Measurements from ENCODE around the gene ATP8A1.

Gene ATP8A1

DNA sequence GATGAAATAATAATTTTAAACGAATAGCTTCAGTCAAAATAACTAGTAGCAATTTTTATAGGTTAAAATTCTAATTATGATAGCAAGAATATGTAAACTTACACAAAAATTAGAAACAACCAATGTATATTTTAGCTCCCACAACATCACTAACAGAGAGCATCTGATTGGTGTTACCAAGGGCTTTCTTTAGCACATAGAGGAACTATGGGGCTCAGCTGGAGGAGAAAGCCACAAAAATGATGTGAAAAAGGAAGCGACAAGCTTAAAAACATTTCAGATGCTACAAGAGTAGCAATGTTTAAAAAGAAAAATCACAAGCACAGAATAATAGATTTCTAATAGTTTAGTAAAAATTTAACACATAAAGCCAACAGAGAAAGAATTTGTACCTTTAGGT lies 56.3 kb downstream of the ATP8A1 start:
- TF ChIP-seq, protein P1, sequence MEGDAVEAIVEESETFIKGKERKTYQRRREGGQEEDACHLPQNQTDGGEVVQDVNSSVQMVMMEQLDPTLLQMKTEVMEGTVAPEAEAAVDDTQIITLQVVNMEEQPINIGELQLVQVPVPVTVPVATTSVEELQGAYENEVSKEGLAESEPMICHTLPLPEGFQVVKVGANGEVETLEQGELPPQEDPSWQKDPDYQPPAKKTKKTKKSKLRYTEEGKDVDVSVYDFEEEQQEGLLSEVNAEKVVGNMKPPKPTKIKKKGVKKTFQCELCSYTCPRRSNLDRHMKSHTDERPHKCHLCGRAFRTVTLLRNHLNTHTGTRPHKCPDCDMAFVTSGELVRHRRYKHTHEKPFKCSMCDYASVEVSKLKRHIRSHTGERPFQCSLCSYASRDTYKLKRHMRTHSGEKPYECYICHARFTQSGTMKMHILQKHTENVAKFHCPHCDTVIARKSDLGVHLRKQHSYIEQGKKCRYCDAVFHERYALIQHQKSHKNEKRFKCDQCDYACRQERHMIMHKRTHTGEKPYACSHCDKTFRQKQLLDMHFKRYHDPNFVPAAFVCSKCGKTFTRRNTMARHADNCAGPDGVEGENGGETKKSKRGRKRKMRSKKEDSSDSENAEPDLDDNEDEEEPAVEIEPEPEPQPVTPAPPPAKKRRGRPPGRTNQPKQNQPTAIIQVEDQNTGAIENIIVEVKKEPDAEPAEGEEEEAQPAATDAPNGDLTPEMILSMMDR (IDR thresholded peaks at IDR 0.05; ENCODE audit: low read depth, low read length, missing control alignments): no peak
- H3K4me3 ChIP-seq (ENCODE audit: low read depth, low read length): no peak overlapping the region
- DNase-seq (ENCODE audit: low read depth): no peak

DNA sequence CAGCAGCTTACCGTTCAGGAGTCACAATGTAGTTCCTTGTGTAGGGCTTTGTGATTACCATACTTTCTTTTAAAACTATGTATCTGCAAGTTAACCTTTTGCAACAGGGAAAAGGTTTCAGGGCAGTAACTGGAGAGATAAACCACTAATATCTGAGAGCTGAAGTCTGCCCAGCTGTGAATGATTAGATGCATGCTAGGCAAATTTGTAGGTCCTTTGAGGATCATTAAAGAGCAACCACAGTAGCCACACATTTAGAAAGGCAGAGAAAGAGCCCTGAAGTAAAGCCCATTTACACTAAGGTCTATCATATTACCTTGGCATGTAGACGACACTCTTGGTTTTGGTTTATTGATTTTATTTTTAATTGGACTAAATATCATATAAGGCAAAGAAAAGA lies 60.0 kb downstream of the ATP8A1 start:
- no peak overlapping the region for H3K4me3 ChIP-seq (ENCODE audit: low read depth, low read length)
- TF ChIP-seq, protein P1 (IDR thresholded peaks at IDR 0.05; ENCODE audit: low read depth, low read length, missing control alignments): no peak
- no peak for DNase-seq (ENCODE audit: low read depth)

DNA sequence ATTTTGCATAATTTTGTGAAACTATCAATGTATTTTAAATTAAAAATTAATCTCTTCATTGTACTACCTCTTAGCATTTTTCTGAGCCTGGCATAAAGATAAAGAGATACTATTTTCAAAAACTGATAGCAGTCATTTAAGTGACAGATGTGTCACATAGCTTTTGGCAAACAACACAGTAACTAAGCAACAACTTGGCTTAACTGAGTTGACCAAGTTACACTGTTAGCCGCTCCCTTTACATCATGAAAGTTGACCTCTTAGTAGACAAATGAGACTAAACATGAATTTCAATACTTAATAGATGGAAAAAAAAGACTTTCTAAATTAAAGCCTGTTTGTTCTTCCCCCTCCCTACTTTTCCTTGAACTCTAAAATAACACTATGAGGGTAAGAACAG lies 62.0 kb downstream of the ATP8A1 start:
- no peak for DNase-seq (ENCODE audit: low read depth)
- TF ChIP-seq, protein P1 (IDR thresholded peaks at IDR 0.05; ENCODE audit: low read depth, low read length, missing control alignments): no peak
- no peak overlapping the region for H3K4me3 ChIP-seq (ENCODE audit: low read depth, low read length)

DNA sequence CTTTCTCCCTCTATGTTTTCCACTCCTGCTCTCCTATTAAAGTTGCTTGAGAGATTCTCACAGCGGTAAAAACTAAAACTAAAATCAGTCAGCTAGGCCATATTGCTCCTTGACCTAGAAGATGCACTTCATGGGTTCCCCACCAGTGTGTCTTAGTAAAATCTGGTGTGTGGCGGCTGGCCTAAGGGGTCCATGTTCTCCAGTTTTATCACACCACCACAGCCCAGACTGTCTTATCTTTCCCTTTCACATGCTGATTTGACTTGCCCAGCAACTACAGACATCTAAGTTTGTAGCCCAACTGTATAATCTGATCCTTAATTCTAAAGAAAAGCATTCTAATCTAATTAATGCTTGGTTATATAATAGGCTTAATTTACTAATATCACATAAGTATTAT lies 68.0 kb downstream of the ATP8A1 start:
- H3K4me3 ChIP-seq (ENCODE audit: low read depth, low read length): no peak overlapping the region
- DNase-seq (ENCODE audit: low read depth): no peak
- TF ChIP-seq, protein P1 (IDR thresholded peaks at IDR 0.05; ENCODE audit: low read depth, low read length, missing control alignments): no peak

DNA sequence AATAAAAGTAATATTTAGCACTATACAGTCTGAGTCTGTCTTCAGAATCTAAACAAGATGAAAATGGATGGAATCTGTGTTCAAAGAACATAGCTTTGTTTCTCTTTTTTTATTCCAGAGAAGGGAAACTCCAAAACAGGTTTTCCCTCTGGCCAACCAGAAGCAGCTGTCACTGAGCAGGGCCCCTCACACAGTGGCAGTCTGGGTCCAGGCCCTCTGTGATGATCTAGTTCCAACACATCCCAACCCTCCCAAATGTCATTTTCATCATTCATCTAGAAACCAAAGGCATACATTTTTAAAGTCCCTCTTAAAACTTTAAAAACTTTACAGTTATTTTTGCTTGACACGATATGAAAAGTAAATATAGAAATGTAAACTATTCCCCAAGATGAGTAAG lies 70.1 kb downstream of the ATP8A1 start:
- no peak overlapping the region for H3K4me3 ChIP-seq (ENCODE audit: low read depth, low read length)
- DNase-seq (ENCODE audit: low read depth): no peak
- TF ChIP-seq, protein P1 (IDR thresholded peaks at IDR 0.05; ENCODE audit: low read depth, low read length, missing control alignments): no peak

DNA sequence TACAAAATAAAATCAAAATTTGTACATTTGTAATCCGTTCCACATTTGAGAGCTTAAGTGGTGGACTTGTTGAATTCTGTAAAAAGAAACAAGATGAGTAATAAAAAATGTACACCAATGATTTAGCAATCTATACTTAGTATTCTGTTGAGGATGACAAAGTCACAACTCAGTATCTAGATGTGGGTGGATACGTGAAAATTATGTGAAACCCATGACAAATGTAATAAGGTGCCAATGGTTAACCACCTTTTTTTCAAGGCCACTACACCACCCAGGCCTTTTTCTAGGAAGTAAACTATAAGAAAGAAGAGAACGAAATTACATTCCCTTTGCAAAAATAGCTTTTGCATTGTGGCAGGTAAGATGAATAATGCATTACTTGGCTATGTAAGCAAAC lies 77.0 kb downstream of the ATP8A1 start:
- no peak for DNase-seq (ENCODE audit: low read depth)
- TF ChIP-seq, protein P1 (IDR thresholded peaks at IDR 0.05; ENCODE audit: low read depth, low read length, missing control alignments): no peak
- H3K4me3 ChIP-seq (ENCODE audit: low read depth, low read length): no peak overlapping the region

DNA sequence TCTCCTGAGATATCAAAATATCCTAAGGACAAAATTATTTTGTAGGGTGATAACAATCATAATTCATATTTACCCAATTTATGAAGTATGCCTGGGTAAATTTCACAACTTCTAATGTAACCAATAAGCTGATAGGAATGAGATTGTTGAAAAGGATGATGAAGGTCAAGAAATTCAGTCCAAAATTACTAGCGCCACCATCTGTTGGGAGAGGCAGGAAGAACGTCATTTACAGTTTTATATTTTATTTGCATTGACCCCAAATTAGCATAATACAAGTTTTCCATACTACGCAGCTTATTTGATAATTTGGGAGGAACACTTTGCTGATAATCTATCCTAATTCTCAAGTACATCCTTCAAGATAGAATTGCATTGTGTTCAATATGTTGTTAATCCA lies 78.7 kb downstream of the ATP8A1 start:
- DNase-seq (ENCODE audit: low read depth): no peak
- TF ChIP-seq, protein P1 (IDR thresholded peaks at IDR 0.05; ENCODE audit: low read depth, low read length, missing control alignments): no peak
- H3K4me3 ChIP-seq (ENCODE audit: low read depth, low read length): no peak overlapping the region

All from GM12864 (cell line).